Nucleus accumbens (tissue), 56 donors: Measurements from ENCODE around the gene PTEN.
A peak's percentile ranks its signal among the peaks of the same experiment; 100 is the strongest.
"Not testable (repeated sequence)": the region's sequence is repeated elsewhere in the genome, so short reads cannot be mapped to it uniquely, and the experiment has no call there.

Source experiments
- DNase-seq, 56 donors: peaks; one replicate each; lab custom pipeline; 2025; lab: John Stamatoyannopoulos, UW

Gene PTEN

GRCh38 chr10:87844837-87845623 is 18.4 kb upstream of the PTEN start:
- no peak for DNase-seq

GRCh38 chr10:87845624-87845998 is 17.8 kb upstream of the PTEN start:
- no peak for DNase-seq

GRCh38 chr10:87846023-87846422 is 17.4 kb upstream of the PTEN start:
- no peak for DNase-seq

GRCh38 chr10:87846711-87847110 is 16.7 kb upstream of the PTEN start:
- DNase-seq = not testable (repeated sequence)

- DNase-seq = no peak
Measured at GRCh38 chr10:87847550-87847949, 15.9 kb upstream of the PTEN start.

- DNase-seq = no peak
Measured at GRCh38 chr10:87849001-87849400, 14.4 kb upstream of the PTEN start.

- peak in 28 of 56 donors; percentile 1 to 68 (median 18) for DNase-seq
Measured at GRCh38 chr10:87850742-87851205, 12.7 kb upstream of the PTEN start.

- DNase-seq = no peak
Measured at GRCh38 chr10:87852089-87852488, 11.3 kb upstream of the PTEN start.

GRCh38 chr10:87855247-87855646 is 8.2 kb upstream of the PTEN start:
- DNase-seq = not testable (repeated sequence)

- not testable (repeated sequence) for DNase-seq
Measured at GRCh38 chr10:87855665-87856064, 7.8 kb upstream of the PTEN start.

- DNase-seq = peak in 4 of 56 donors; percentile 0 to 14 (median 3)
Measured at GRCh38 chr10:87860156-87860795, 3.1 kb upstream of the PTEN start.

- DNase-seq = no peak
Measured at GRCh38 chr10:87860816-87861403, 2.5 kb upstream of the PTEN start.

- peak in 30 of 56 donors; percentile 26 to 76 (median 61) for DNase-seq
Measured at GRCh38 chr10:87861566-87861952, 1.9 kb upstream of the PTEN start.

GRCh38 chr10:87861953-87862678 is 1.3 kb upstream of the PTEN start:
- DNase-seq = peak; percentile 47 to 97 (median 88)

- peak in 16 of 56 donors; percentile 33 to 78 (median 71) for DNase-seq
Measured at GRCh38 chr10:87862679-87863052, 759 bp upstream of the PTEN start.

GRCh38 chr10:87863951-87864495 is 598 bp downstream of the PTEN start:
- peak in 34 of 56 donors; percentile 4 to 73 (median 34) for DNase-seq

- peak in 2 of 56 donors; percentile 15 to 52 for DNase-seq
Measured at GRCh38 chr10:87864496-87865059, 1.2 kb downstream of the PTEN start.

GRCh38 chr10:87865241-87865881 is 1.9 kb downstream of the PTEN start:
- DNase-seq = no peak

GRCh38 chr10:87866412-87866974 is 3.1 kb downstream of the PTEN start:
- no peak for DNase-seq
